A673 (cell line): ENCODE data around the gene HOXA5.

ENCODE experiments used
- EZH2 ChIP-seq: fragments of 200-600 bp; sonication (generic); IDR thresholded peaks from 2 replicates; pipeline ENCODE4 v1.6.1; 2017; ENCODE audit warnings: borderline replicate concordance, low read depth, mild to moderate bottlenecking, mixed read lengths, antibody characterized with exemption, low read length; ENCODE audit not compliant: poor library complexity, severe bottlenecking
- TF ChIP-seq, protein P1 (sequence below): fragments of 300-800, 200-600 bp; sonication (generic); conservative IDR thresholded peaks from 2 replicates; pipeline ENCODE4 v1.5.1; 2017; ENCODE audit warnings: low read depth, mild to moderate bottlenecking, antibody characterized with exemption, low read length, moderate library complexity, mixed read lengths

DNA sequence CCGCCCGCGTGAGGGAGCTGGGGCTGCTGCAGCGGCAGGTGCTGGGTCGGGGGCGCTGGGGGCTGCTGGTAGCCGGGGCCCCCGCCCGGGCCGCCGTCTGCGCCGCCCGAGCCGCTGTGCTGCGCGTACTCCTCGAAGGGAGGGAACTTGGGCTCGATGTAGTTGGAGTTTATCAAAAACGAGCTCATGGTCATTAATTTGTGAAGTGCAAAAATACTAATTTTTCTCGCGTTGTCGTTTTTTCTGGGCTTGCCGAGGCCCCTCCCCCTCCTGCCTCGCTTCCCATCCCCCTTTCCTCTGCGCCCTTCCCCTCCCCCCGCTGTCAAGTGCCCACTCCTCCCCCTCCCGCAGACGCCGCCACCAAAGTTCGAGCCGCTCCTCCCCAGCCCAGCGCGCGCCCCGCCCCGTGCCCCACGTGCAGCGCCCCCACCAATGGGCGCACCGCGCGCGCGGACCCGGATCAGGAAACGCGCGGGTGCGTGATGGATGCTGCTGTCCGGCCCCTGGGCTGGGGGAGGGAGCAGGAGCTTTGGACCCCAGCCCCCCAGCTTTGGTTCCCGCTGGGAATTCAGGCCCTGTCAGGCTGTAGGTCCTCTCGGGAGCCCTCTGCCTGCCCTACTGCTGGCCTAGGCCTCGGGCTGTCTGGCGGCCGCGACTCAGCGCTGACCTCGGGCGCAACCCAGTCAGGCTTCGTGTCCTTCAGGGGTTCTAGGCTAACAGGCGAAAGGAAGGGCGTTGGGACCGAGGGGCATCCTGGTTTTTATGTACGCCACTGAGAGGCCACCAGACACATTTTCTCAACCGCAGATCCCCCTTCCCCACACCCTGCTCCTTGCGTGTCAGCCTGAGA is 12.7 kb downstream of the HOXA5 start, which contains the start of gene HOXA4:
- TF ChIP-seq, protein P1, sequence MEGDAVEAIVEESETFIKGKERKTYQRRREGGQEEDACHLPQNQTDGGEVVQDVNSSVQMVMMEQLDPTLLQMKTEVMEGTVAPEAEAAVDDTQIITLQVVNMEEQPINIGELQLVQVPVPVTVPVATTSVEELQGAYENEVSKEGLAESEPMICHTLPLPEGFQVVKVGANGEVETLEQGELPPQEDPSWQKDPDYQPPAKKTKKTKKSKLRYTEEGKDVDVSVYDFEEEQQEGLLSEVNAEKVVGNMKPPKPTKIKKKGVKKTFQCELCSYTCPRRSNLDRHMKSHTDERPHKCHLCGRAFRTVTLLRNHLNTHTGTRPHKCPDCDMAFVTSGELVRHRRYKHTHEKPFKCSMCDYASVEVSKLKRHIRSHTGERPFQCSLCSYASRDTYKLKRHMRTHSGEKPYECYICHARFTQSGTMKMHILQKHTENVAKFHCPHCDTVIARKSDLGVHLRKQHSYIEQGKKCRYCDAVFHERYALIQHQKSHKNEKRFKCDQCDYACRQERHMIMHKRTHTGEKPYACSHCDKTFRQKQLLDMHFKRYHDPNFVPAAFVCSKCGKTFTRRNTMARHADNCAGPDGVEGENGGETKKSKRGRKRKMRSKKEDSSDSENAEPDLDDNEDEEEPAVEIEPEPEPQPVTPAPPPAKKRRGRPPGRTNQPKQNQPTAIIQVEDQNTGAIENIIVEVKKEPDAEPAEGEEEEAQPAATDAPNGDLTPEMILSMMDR, result no peak
- no peak for TF ChIP-seq EZH2
